ENCODE data around the gene RRAD.
"Not testable (repeated sequence)": the region's sequence is repeated elsewhere in the genome, so short reads cannot be mapped to it uniquely, and the experiment has no call there.

RRAD gene

DNA sequence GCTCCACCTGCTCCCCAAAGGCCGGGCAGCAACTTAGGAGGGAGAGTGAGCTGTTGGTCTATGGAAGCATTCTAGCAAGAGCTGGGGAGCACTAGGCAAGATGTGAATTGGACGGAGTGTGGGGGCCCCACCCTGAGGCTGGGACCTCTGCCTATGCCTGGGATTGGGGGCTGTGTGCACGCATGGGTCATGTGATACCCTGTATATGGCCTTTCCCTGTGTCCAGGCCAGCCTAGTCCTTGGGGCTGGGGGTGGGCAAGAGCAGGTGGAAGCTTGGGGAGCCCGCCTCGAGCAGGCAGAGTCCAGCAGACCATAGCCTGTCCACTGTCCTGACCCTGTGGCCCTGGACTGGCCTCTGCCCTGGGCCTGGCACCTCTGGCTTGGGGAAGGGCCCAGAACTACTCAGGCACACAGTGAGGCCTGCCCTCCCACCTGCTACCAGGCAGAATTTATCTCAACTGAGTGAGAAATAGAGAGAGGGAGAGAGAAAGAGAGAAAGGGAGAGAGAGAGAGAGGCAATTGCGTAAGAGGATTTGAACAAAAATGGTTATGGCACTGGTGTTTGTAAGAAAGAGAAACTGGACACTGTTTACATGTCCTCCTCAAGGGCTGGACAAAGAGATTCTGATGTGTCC lies 25.9 kb downstream of the RRAD start:
- peak; percentile 48 for DNase-seq

DNA sequence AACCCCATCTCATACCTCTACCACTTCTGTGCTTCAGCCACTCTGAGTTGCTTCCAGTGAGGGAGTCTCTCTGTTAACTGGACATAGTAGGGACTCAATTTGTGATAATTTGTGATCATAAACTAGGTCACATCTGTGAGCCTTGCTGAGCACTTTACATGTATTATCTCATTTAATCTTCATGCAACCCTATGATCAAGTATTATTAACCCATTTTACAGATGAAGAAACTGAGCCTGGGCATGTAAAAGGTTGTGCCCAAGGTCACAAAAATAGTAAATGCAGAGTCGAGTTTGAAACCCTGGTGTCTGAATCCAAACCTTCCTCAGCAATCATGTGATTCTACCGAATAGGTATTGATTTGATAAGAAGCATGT lies 26.4 kb downstream of the RRAD start:
- no peak for DNase-seq

DNA sequence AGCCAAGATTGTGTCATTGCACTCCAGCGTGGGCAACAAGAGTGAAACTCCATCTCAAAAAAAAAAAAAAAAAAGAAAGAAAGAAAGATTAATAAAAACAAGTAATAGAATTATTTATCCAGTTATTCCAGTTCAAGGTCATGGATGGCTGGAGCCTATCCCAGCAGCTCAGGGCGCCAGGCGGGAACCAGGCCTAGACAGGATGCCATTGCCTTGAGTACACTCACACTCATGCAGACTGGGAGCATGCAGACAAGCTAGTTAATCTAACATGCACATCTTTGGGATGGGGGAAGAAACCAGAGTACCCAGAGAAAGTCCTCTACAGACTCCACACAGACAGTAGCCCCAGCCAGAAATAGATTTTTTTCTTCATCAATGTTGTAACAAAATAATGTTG lies 27.1 kb downstream of the RRAD start:
- DNase-seq: peak; percentile 38

DNA sequence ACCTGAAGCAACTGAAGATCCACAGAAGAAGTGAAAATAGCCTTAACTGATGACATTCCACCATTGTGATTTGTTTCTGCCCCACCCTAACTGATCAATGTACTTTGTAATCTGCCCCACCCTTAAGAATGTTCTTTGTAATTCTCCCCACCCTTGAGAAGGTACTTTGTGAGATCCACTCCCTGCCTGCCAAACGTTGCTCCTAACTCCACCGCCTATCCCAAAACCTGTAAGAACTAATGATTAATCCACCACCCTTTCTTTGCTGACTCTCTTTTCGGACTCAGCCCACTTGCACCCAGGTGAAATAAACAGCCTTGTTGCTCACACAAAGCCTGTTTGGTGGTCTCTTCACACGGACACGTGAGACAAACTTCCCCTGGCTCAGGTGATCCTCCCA lies 28.7 kb downstream of the RRAD start:
- not testable (repeated sequence) for DNase-seq

DNA sequence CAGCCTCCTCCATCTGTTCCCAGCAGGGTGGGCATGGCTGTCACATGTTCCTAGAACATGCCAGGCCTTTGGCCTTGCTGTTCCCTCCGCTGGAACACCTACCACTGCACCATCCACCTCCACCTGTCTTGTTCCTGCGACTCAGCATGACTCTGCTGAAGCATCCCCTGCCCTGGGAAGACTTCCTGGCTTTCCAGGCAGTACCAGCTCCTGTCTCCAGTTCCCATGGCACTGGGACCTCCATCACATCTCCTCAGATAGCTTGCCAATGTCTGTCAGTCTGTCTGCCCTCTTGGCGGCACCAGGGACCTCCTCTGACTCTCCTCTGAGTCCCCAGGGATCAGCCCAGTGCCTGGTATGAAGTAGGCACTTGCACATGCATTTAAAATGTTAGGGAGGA lies 29.3 kb downstream of the RRAD start:
- DNase-seq: no peak

DNA sequence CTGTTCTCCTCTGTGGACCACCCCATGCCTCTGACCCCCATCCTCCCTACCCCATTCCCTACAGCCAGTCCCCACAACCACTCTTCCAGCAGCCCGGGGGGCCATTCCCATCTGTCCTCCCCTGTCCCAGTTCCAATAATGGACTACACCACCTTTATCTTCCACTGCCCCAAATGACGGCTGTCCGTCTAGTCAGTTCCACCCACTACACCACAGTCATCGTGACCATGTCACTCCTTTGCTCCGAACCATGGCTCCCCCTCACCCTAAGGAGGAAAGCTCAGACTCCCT lies 29.7 kb downstream of the RRAD start:
- DNase-seq: no peak

DNA sequence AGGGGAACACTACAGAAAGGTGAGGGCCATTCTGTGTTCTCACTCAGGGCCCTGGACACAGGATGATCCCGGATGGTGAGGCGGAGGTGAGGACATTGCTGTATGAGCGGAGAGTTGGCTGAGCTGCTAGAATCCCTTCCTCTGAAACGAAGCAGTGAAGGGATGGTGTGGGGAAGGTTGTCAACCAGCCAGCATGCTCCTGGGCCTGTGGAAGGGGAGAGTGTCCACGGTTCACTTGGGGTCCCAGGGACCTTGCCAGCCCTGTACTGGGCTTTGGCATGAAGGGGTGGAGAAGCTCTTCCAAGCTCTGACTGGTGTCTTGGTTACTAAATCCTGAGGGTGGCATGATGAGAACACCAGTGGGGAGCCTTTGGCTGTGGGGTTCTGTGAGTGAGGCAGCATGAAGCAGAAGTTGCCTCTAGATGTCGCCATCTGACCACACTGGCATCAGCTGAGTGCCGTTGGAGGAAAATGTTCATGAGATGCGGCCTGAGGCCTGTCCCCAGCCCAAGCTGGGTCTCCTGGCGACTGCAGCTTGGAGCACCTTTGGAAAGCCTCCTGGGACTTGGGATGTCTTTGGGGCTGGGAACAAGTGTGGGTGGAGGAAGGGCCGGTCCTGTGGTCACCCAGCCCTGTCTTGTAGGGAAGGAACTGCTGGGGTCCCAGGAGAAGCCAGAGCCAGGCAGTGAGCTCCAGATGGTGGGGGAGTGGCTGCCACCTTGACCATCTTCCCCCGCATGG lies 30.2 kb downstream of the RRAD start:
- peak; percentile 81 for DNase-seq

DNA sequence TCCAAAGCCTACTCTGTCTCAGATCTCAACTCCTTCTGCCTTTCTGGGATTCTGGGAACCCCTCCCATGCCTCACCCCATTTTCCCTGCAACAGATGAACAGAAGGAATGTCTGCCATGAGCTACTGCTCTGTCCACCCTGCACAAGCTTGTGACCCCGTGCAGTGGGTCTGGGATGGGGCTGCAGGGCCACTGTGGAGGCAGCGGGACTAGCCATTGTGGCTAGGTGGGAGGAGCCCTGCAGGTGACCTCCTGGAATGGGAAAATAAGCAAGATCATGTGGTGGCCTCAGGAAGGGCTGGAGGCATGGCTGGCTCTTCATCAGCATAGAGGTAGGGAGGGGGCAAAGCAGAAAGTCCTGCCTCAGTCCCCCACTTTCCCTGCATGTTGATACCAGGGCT lies 31.3 kb downstream of the RRAD start:
- no peak for DNase-seq

DNA sequence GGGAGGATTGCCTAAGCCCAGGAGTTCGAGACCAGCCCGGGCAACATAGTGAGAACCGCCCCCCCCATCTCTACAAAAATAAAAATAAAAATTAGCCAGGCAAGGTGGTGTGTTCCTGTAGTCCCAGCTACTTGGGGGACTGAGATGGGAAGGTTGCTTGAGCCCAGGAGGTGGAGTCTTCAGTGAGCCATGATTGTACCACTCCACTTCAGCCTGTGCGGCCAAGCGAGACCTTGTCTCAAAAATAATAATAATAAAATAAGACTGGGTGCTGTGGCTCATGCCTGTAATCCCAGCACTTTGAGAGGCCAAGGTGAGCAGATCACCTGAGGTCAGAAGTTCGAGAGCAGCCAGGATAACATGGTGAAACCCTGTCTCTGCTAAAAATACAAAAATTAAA lies 33.5 kb downstream of the RRAD start:
- DNase-seq: no peak

DNA sequence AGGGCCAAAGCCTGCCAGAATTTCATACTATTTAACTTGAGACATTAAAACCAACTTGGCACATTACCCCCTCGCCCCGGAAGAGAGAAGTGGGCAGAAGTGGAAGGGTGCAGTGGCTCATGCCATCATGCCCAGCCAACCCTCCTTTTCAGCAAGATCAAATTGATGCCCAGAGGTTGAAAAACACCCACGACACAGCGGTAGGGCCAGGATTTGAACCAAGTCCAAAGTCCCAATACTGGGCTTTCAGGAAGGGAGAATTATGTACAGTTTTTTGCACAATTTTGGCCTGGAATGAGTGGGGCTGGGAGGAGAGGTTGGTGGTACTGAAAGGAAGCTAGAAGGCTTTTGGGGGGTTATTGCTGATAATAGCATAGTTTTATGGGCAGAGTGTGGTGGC lies 34.0 kb downstream of the RRAD start:
- DNase-seq: no peak

DNA sequence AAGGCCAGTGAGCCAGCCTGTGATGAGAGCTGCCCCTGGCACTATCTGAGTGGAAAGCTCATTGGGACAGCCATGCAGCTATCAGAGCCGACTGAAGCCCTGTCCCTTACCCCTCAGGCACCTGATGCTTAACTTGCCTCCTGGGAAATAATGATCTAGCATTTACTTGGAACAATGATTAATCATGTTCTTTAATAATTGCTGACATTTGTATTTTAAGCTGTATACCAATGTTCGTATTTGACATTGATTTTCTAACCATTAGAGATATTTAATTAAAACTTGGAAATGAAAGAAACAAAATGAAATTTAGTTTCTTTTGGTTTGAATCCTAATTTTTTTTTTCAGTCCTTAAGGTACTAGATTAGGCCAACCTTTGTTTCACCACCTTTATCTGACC lies 34.5 kb downstream of the RRAD start:
- DNase-seq: no peak

DNA sequence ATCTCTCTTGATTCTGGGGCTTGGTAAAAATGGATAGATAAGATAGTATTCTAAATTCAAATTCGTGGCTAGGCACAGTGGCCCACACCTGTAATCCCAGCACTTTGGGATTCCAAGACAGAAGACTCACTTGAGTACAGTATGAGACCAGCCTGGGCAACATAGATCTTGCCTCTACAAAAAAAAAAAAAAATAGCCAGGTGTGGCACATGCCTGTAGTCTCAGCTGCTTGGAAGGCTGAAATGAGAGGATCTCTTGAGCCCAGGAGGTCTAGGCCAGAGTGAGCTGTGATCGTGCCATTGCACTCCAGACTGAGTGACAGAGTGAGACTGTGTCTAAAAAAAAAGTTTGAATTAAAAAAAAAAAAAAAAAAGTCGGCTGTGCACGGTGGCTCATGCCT lies 35.7 kb downstream of the RRAD start:
- DNase-seq: no peak

DNA sequence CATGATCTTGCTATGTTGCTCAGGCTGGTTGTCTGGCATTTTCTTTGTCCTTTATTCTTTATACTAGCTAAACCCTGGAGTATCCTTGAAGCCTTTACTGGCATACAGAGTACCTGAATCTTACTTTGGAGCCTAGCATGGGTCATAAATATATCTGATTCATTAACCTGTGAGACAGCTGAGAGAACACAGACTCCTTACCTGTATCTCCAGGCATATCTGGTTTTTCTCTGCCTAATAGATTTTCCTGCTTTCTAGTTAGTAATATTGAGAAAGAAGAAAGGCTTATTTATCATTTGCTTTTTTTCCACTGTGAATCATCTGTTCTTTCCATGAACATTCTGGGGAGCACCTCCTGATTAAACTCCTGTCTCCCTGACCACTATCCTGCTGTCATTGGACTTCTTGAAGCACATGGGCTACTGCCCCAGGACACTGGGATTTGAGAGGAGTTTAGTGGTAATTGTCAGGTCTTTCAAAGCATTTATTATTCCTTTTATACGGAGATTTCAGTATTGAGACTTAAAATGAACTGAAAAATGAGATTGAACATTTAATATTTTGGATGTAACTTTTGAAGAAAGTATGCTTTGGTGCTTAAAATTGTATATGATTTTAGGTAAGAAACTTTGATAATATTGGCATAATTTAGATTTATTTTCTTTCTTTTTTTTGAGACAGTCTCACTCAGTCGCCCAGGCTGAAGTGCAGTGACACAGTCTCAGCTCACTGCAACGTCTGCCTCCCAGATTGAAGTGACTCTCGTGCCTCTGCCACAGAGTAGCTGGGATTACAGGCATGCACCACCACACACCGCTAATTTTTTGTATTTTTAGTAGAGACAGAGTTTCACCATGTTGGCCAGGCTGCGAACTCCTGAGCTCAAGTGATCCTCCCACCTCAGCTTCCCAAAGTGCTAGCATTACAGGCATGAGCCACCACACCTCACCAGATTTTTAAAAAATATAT lies 36.4 kb downstream of the RRAD start:
- no peak for DNase-seq

DNA sequence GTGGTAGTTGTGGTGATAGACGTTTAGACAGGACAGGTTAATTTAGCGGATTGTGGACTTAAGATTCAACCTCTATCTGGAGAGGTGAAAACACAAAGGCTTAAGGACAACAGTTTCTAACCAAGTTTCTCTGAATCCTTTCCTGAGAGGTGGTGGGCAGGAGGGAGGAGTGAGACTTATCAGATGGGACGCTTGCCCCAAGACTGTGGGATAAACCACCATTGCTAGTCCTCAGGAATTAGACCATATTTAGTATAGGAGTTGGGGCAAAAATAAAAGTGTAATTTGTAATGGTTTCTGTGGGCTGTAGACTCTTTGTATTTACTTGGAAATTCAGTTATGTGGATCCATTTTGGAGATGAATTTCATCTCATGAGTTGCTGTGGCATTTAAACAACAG lies 38.4 kb downstream of the RRAD start:
- no peak for DNase-seq

DNA sequence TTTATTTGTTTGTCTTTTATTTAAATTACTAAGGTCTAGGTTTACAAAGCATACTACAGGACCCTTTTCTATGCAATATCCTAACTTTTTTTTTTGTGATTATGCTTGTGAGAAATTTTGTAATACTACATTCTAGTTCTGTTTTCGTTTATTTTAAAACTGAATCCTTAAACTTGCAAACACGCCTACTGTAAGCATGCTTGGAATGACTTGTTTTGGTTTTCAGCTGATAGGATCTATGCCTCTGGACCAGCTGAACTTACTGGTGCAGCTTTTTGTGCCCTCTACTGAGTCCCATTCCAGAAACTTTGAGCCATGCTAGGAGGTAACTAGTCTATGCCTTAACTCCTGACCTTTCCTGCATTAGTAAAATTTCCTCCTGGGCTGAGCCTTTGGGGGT lies 39.0 kb downstream of the RRAD start:
- no peak for DNase-seq

DNA sequence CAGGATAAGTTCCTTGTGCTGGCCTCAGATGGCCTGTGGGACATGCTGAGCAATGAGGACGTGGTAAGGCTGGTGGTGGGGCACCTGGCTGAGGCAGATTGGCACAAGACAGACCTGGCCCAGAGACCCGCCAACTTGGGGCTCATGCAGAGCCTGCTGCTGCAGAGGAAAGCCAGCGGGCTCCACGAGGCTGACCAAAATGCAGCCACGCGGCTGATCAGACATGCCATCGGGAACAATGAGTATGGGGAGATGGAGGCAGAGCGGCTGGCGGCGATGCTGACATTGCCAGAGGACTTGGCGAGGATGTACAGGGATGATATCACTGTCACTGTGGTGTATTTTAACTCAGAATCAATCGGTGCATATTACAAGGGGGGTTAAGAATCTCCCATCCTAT lies 39.8 kb downstream of the RRAD start:
- DNase-seq: no peak

DNA sequence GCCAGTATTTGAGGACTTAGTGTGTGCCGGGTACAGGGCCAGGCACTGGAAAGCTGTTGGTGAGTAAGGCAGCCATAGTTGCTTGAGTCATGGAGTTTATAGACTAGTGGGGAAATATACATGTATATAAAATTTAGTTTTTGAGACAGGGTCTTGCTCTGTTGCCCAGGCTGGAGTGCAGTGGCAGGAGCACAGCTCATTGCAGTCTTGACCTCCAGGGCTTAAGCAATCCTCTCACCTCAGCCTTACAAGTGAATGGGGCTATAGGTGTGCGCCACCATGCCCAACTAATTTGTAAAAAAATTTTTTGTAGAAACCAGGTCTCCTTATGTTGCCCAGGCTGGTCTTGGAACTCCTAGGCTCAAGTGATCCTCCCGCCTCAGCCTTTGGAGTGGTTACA lies 42.6 kb downstream of the RRAD start:
- no peak for DNase-seq

DNA sequence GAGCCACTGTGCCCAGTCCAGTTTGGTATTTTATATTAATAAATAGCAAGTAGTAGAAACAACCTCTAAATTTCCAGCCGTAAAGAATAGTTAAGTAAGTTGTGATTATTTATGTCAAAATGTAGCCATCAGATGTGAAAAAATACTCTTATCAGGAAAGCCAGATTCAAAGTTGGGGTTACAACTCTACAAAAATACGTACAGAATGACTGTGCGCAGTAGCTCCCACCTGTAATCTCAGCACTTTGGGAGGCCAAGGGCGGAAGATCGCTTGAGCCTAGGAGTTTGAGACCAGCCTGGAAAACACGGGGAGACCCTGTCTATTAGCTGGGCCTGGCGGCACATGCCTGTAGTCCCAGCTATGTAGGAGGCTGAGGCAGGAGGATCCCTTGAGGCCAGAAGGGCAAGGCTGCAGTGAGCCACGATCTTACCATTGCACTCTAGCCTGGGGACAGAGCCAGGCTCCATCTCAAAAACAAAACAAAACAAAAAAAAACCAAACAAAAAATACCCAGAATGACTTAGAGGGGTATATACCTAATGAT lies 43.3 kb downstream of the RRAD start:
- DNase-seq: no peak

DNA sequence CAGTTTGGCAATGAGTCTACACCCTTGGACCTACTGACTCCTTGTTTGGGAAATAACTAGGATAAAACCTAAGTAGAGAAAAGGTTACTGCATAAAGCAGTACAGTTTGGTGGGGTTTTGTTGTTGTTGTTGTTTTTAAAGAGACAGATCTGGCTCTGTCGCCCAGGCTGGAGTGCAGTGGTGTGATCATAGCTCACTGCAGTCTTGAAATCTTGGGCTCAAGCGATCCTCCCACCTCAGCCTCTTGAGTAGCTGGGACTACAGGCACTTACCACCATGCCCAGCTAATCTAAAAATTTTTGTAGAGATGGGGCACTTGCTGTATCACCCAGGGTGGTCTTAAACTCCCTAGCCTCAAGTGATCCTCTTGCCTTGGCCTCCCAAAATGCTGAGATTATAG lies 43.8 kb downstream of the RRAD start:
- DNase-seq: no peak

DNA sequence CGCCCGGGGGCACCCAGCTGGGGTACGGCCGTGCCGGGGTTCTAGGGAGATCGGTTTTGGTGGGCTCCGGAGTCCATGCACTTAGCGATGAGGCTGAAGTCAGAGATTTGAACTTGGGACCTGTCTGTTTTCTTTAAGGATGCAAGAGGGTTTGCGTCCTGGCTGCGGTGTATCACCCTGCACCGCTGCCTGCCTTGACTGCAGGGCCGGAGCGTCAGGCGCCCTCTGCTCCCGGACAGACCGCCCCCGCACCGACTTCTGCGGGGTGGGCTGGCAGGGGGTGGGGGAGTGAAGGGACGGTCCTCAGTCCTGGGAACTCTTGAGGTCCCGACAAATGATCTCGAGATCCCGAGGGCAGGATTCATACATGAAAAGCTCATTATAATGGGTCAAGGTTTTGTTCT lies 44.3 kb downstream of the RRAD start:
- peak; percentile 41 for DNase-seq

DNA sequence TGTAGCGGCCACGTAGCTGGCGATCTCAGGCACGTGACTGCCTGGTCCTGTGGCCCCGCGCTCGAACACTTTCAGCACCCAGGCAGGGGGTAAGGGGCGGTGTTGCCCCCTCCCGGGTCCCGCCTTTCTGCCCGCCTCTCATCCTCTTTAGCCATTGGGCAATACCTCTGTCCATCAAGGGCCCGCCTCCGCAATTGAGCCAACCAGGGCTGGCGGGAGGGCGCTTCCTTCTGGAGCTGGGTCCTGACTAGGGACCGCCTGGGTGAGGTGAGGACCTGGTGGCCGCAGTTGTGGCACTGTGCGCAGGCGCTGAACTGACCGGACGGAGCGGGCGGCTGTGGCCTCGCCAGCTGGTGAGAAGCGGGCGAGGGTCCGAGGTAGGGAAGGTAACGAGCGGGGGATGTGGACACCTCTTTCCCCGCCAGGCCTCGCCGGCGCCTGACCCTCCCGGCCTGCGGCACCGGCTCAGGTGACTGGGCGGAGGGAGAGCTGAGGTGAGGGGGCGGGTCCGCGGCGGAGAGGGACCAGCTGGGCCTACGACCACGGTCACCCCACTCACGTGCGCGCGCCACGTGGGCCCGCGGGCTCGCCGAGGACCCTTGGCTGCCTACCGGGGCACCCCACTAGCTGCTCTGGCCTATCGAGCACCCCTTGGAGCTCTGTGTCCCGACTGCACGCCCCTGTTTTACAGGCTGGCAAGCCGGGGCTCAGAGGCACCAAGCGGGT lies 44.9 kb downstream of the RRAD start, which contains the start of gene PDP2:
Gene PDP2 (plus strand): TSS at position 228 of the 726 bp plus-strand sequence. CDS start 3,770 bp downstream, outside the sequence.
- peak; percentile 96 for DNase-seq

DNA sequence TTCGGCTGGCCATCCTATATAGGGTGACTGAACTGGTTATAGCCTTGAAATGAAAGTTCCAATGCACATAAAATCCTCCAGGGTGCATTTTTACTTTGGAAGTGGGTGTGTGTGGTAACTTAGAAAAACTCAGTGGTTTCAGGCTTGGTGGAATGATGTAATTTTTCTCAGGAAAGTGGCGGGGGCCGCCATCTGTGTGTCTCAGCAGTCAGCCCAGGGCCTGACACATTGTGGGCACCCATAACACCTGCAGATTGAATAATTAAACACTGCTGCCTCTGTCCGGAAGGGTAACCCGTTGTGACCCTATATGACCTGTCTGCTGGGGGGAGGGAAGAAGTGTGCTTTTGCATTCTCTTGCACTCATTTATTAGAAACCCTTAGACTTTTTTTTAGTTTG lies 47.3 kb downstream of the RRAD start:
- no peak for DNase-seq
